ENCODE results near the gene ZCCHC4.

Gene ZCCHC4

GRCh38 chr4:25377572-25378436 lies 65.2 kb downstream of the ZCCHC4 start:
- Histone ChIP-seq H3K36me3 (ENCODE audit: control insufficient read depth, insufficient read depth, low read length) (peaks cover 33% of the 10 kb centered on the region), H3K9me3 (ENCODE audit: control insufficient read depth, insufficient read depth, low read length) (no peaks in the 10 kb centered on the region), H3K27ac (ENCODE audit: low read depth, low read length) (peak overlapping the region; percentile 79), H3K4me3 (ENCODE audit: low read depth, low read length) (peak overlapping the region; percentile 91), H3K9ac (ENCODE audit: low read depth, low read length) (peak overlapping the region; percentile 85), H3K27me3 (ENCODE audit: control insufficient read depth, insufficient read depth, low read length) (no peaks in the 10 kb centered on the region), H3K4me1 (ENCODE audit: control insufficient read depth, insufficient read depth, low read length) (peaks cover 26% of the 10 kb centered on the region)

- no peak overlapping the region for H3K9ac ChIP-seq (ENCODE audit: low read depth, low read length)
- H3K27ac ChIP-seq (ENCODE audit: low read depth, low read length) = no peak overlapping the region
- H3K27me3 ChIP-seq (ENCODE audit: control insufficient read depth, insufficient read depth, low read length) = no peaks in the 10 kb centered on the region
- H3K4me3 ChIP-seq (ENCODE audit: low read depth, low read length) = peak overlapping the region; percentile 91
- no peaks in the 10 kb centered on the region for H3K9me3 ChIP-seq (ENCODE audit: control insufficient read depth, insufficient read depth, low read length)
- H3K36me3 ChIP-seq (ENCODE audit: control insufficient read depth, insufficient read depth, low read length) = peaks cover 38% of the 10 kb centered on the region
- H3K4me1 ChIP-seq (ENCODE audit: control insufficient read depth, insufficient read depth, low read length) = peaks cover 26% of the 10 kb centered on the region
Observed at GRCh38 chr4:25378437-25378743, 65.8 kb downstream of the ZCCHC4 start.

DNA sequence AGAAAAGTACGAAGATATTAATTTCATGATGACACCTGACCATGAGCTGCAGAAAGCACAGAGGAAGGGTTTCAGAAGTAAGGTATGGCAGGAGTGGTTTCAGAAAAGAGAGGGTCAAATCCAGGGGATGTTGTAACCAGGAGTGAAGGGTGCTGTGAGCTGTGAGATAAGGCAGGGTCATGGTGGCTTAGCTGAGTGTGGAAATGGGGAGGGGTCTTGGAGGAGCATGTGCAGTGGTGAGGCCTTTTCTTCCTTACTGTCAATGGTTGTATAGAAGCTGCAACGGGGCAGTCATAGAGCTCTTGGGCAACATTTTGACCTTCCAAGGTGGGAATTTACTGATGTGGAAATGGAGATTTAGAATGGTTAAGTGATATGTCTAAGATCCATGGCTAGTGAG lies 67.0 kb downstream of the ZCCHC4 start:
- H3K9ac ChIP-seq (ENCODE audit: low read depth, low read length) = no peak overlapping the region; the same call in 1 of the 2 replicates

GRCh38 chr4:25383647-25384046 lies 71.1 kb downstream of the ZCCHC4 start:
- Histone ChIP-seq H3K27me3 (ENCODE audit: control insufficient read depth, insufficient read depth, low read length) (no peaks in the 10 kb centered on the region), H3K4me1 (ENCODE audit: control insufficient read depth, insufficient read depth, low read length) (peaks cover 3% of the 10 kb centered on the region; the same call in 1 of the 2 replicates), H3K4me3 (ENCODE audit: low read depth, low read length) (no peak overlapping the region), H3K9me3 (ENCODE audit: control insufficient read depth, insufficient read depth, low read length) (no peaks in the 10 kb centered on the region), H3K36me3 (ENCODE audit: control insufficient read depth, insufficient read depth, low read length) (peaks cover 88% of the 10 kb centered on the region), H3K9ac (ENCODE audit: low read depth, low read length) (no peak overlapping the region), H3K27ac (ENCODE audit: low read depth, low read length) (no peak overlapping the region)

More for the DNA sequence above, 67.0 kb downstream of the ZCCHC4 start:
- Histone ChIP-seq H3K4me3 (ENCODE audit: low read depth, low read length) (no peak overlapping the region), H3K4me1 (ENCODE audit: control insufficient read depth, insufficient read depth, low read length) (peaks cover 23% of the 10 kb centered on the region), H3K9me3 (ENCODE audit: control insufficient read depth, insufficient read depth, low read length) (no peaks in the 10 kb centered on the region), H3K36me3 (ENCODE audit: control insufficient read depth, insufficient read depth, low read length) (peaks cover 50% of the 10 kb centered on the region), H3K27me3 (ENCODE audit: control insufficient read depth, insufficient read depth, low read length) (no peaks in the 10 kb centered on the region), H3K27ac (ENCODE audit: low read depth, low read length) (no peak overlapping the region)

DNA sequence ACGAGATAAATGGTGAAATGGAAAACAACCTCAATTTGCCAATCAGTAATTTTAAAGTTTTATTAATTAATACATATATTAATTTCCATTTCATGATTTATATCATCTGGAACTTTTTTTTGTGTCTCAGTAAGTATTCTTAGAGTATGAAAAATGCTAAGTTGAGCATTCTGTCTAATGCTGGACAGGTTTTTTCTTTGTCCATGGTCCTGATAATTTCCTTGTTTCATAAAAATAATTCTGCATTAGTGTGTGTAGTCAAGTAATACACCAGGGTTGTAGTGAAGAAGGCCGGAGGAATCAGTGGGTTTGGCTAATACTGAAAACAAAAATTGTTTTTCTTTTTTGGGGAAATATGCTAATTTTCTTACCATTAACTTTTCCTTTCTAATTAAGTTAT lies 74.4 kb downstream of the ZCCHC4 start:
- Histone ChIP-seq H3K4me1 (ENCODE audit: control insufficient read depth, insufficient read depth, low read length) (no peaks in the 10 kb centered on the region), H3K9me3 (ENCODE audit: control insufficient read depth, insufficient read depth, low read length) (no peaks in the 10 kb centered on the region), H3K4me3 (ENCODE audit: low read depth, low read length) (no peak overlapping the region), H3K27ac (ENCODE audit: low read depth, low read length) (no peak overlapping the region), H3K36me3 (ENCODE audit: control insufficient read depth, insufficient read depth, low read length) (peaks cover 95% of the 10 kb centered on the region), H3K27me3 (ENCODE audit: control insufficient read depth, insufficient read depth, low read length) (no peaks in the 10 kb centered on the region), H3K9ac (ENCODE audit: low read depth, low read length) (no peak overlapping the region)

GRCh38 chr4:25397305-25397704 lies 84.7 kb downstream of the ZCCHC4 start:
- Histone ChIP-seq H3K9ac (ENCODE audit: low read depth, low read length) (no peak overlapping the region), H3K36me3 (ENCODE audit: control insufficient read depth, insufficient read depth, low read length) (peaks cover 99% of the 10 kb centered on the region), H3K27ac (ENCODE audit: low read depth, low read length) (no peak overlapping the region), H3K27me3 (ENCODE audit: control insufficient read depth, insufficient read depth, low read length) (no peaks in the 10 kb centered on the region), H3K4me1 (ENCODE audit: control insufficient read depth, insufficient read depth, low read length) (no peaks in the 10 kb centered on the region), H3K4me3 (ENCODE audit: low read depth, low read length) (no peak overlapping the region), H3K9me3 (ENCODE audit: control insufficient read depth, insufficient read depth, low read length) (no peaks in the 10 kb centered on the region)

GRCh38 chr4:25399510-25399909 lies 86.9 kb downstream of the ZCCHC4 start:
- Histone ChIP-seq H3K9me3 (ENCODE audit: control insufficient read depth, insufficient read depth, low read length) (no peaks in the 10 kb centered on the region), H3K27ac (ENCODE audit: low read depth, low read length) (no peak overlapping the region), H3K9ac (ENCODE audit: low read depth, low read length) (no peak overlapping the region), H3K4me1 (ENCODE audit: control insufficient read depth, insufficient read depth, low read length) (no peaks in the 10 kb centered on the region), H3K36me3 (ENCODE audit: control insufficient read depth, insufficient read depth, low read length) (peaks cover 99% of the 10 kb centered on the region), H3K4me3 (ENCODE audit: low read depth, low read length) (no peak overlapping the region), H3K27me3 (ENCODE audit: control insufficient read depth, insufficient read depth, low read length) (no peaks in the 10 kb centered on the region)

DNA sequence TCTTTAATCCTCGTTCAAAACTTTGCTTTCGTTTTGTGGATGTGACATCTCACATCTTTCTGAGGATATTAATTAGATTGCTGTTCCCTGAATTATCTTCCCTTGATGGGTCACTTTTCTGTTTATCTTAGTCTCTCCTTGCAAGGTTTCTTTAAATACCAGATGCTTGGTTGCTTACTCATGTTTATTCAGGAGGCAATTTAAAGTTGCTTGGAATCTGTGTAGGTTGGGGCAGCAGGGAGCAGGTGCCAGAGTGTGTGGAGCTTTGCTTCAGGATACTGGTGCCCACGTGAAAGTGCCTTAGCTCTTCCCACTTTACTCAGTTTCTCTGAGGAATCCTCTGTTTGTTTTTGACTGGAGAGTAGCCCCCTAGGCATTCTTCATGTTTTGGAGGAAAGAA lies 88.5 kb downstream of the ZCCHC4 start:
- Histone ChIP-seq H3K4me1 (ENCODE audit: control insufficient read depth, insufficient read depth, low read length) (no peaks in the 10 kb centered on the region), H3K36me3 (ENCODE audit: control insufficient read depth, insufficient read depth, low read length) (peaks cover 99% of the 10 kb centered on the region), H3K27me3 (ENCODE audit: control insufficient read depth, insufficient read depth, low read length) (no peaks in the 10 kb centered on the region), H3K27ac (ENCODE audit: low read depth, low read length) (no peak overlapping the region), H3K9me3 (ENCODE audit: control insufficient read depth, insufficient read depth, low read length) (no peaks in the 10 kb centered on the region), H3K4me3 (ENCODE audit: low read depth, low read length) (no peak overlapping the region), H3K9ac (ENCODE audit: low read depth, low read length) (no peak overlapping the region)

DNA sequence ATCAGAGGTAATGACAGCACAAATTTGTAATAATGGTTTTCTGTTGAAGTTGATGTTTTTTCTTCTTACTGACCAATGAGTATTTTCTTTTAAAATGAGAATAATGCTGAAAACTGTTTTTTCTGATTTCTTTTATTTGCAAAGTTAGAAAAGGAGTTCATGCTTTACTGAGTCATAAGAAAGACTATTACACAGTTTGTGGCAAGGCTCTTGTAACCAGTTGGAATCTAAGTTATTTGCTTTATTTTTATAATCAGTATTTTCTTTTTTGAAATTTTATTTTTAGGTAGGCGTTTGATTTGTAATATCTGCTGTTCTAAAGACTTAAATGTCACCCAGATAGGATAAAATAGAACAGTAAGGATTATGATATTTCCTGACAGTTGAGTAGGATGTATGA lies 89.9 kb downstream of the ZCCHC4 start:
- no peak overlapping the region for H3K4me3 ChIP-seq (ENCODE audit: low read depth, low read length)
- H3K9ac ChIP-seq (ENCODE audit: low read depth, low read length) = no peak overlapping the region
- H3K27ac ChIP-seq (ENCODE audit: low read depth, low read length) = no peak overlapping the region
- no peaks in the 10 kb centered on the region for H3K4me1 ChIP-seq (ENCODE audit: control insufficient read depth, insufficient read depth, low read length)
- no peaks in the 10 kb centered on the region for H3K9me3 ChIP-seq (ENCODE audit: control insufficient read depth, insufficient read depth, low read length)
- H3K36me3 ChIP-seq (ENCODE audit: control insufficient read depth, insufficient read depth, low read length) = peaks cover 99% of the 10 kb centered on the region
- H3K27me3 ChIP-seq (ENCODE audit: control insufficient read depth, insufficient read depth, low read length) = no peaks in the 10 kb centered on the region

GRCh38 chr4:25403699-25404098 lies 91.1 kb downstream of the ZCCHC4 start:
- peaks cover 99% of the 10 kb centered on the region for H3K36me3 ChIP-seq (ENCODE audit: control insufficient read depth, insufficient read depth, low read length)
- H3K9ac ChIP-seq (ENCODE audit: low read depth, low read length) = no peak overlapping the region

GRCh38 chr4:25405453-25405852 lies 92.9 kb downstream of the ZCCHC4 start:
- Histone ChIP-seq H3K4me3 (ENCODE audit: low read depth, low read length) (no peak overlapping the region), H3K36me3 (ENCODE audit: control insufficient read depth, insufficient read depth, low read length) (peaks cover 100% of the 10 kb centered on the region), H3K27me3 (ENCODE audit: control insufficient read depth, insufficient read depth, low read length) (no peaks in the 10 kb centered on the region), H3K27ac (ENCODE audit: low read depth, low read length) (no peak overlapping the region), H3K4me1 (ENCODE audit: control insufficient read depth, insufficient read depth, low read length) (no peaks in the 10 kb centered on the region), H3K9me3 (ENCODE audit: control insufficient read depth, insufficient read depth, low read length) (no peaks in the 10 kb centered on the region), H3K9ac (ENCODE audit: low read depth, low read length) (no peak overlapping the region)

More at GRCh38 chr4:25403699-25404098, 91.1 kb downstream of the ZCCHC4 start:
- no peaks in the 10 kb centered on the region for H3K9me3 ChIP-seq (ENCODE audit: control insufficient read depth, insufficient read depth, low read length)
- H3K27ac ChIP-seq (ENCODE audit: low read depth, low read length) = no peak overlapping the region
- H3K27me3 ChIP-seq (ENCODE audit: control insufficient read depth, insufficient read depth, low read length) = no peaks in the 10 kb centered on the region
- no peaks in the 10 kb centered on the region for H3K4me1 ChIP-seq (ENCODE audit: control insufficient read depth, insufficient read depth, low read length)
- H3K4me3 ChIP-seq (ENCODE audit: low read depth, low read length) = no peak overlapping the region

Measured in HUES48 (cell line).